HL-60 (cell line): Measurements from ENCODE around the gene KCNJ11.
"Not testable (repeated sequence)": the region's sequence is repeated elsewhere in the genome, so short reads cannot be mapped to it uniquely, and the experiment has no call there.

Source experiments
- DNase-seq, 2 experiments: peaks; one replicate each; pipeline ENCODE4 v3.0.0-alpha.2; 2010 to 2020; ENCODE audit warnings: low read depth in 1 of 2, low spot score in 1 of 2
- H3K27ac ChIP-seq: fragments of 250-450 bp; sonication (Bioruptor Pico); replicated peaks from 2 replicates; pipeline ENCODE4 v1.5.1; 2020; ENCODE audit warnings: mild to moderate bottlenecking, moderate library complexity
- H3K27me3 ChIP-seq: fragments of 250-450 bp; sonication (Bioruptor Pico); 2 replicates; pipeline ENCODE4 v1.5.1; 2021; ENCODE audit warnings: mild to moderate bottlenecking, moderate library complexity; ENCODE audit not compliant: insufficient read depth, poor library complexity, severe bottlenecking
- H3K4me3 ChIP-seq: replicated peaks from 2 replicates; pipeline ENCODE4 v1.5.1; 2011; ENCODE audit warnings: mild to moderate bottlenecking, control low read depth, low read length; ENCODE audit not compliant: insufficient read depth
- GABPA ChIP-seq: IDR thresholded peaks from 2 replicates; pipeline ENCODE4 v1.6.1; 2012; ENCODE audit warnings: low read depth
- POLR2AphosphoS5 ChIP-seq: IDR thresholded peaks from 2 replicates; pipeline ENCODE4 v1.6.1; 2012; ENCODE audit warnings: low read depth
- SPI1 ChIP-seq: IDR thresholded peaks from 2 replicates; pipeline ENCODE4 v1.6.1; 2012; ENCODE audit warnings: low read depth, mild to moderate bottlenecking, borderline replicate concordance
- TF ChIP-seq, protein P1 (sequence below): IDR thresholded peaks from one replicate; pipeline ENCODE4 v1.5.1; 2011; ENCODE audit warnings: low read length, control low read depth, inconsistent platforms; ENCODE audit not compliant: insufficient read depth
- TF ChIP-seq, protein P2 (sequence below): IDR thresholded peaks from 2 replicates; pipeline ENCODE4 v1.6.1; 2012; ENCODE audit warnings: low read depth; ENCODE audit not compliant: insufficient replicate concordance

The KCNJ11 gene

DNA sequence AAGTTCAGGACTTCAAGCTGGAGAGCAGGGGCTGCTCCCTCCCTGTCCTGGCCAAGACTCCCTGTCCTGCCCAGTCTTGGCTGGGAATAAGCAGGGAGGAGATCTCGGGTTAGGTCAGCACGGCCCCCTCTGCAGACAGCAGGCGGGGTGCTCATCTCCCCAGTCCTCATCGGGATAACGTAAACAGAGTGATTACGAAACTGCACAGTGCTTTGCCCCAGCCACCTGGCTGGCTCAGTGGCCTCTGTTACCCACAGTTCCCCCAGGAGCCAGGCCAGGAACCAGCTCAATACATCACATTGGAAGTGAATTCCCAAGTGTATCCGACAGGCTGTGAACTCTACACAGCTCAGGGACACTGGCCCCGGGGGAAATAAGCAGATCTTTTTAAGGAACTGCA is 42.7 kb upstream of the KCNJ11 start:
- no peak for DNase-seq
- Histone ChIP-seq H3K4me3 (no peak overlapping the region), H3K27ac (no peak overlapping the region), H3K27me3 (peaks cover 2% of the 10 kb centered on the region)
- TF ChIP-seq, protein P1, sequence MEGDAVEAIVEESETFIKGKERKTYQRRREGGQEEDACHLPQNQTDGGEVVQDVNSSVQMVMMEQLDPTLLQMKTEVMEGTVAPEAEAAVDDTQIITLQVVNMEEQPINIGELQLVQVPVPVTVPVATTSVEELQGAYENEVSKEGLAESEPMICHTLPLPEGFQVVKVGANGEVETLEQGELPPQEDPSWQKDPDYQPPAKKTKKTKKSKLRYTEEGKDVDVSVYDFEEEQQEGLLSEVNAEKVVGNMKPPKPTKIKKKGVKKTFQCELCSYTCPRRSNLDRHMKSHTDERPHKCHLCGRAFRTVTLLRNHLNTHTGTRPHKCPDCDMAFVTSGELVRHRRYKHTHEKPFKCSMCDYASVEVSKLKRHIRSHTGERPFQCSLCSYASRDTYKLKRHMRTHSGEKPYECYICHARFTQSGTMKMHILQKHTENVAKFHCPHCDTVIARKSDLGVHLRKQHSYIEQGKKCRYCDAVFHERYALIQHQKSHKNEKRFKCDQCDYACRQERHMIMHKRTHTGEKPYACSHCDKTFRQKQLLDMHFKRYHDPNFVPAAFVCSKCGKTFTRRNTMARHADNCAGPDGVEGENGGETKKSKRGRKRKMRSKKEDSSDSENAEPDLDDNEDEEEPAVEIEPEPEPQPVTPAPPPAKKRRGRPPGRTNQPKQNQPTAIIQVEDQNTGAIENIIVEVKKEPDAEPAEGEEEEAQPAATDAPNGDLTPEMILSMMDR, result no peak
- TF ChIP-seq SPI1 (no peak), POLR2AphosphoS5 (no peak), GABPA (no peak)
- TF ChIP-seq, protein P2, sequence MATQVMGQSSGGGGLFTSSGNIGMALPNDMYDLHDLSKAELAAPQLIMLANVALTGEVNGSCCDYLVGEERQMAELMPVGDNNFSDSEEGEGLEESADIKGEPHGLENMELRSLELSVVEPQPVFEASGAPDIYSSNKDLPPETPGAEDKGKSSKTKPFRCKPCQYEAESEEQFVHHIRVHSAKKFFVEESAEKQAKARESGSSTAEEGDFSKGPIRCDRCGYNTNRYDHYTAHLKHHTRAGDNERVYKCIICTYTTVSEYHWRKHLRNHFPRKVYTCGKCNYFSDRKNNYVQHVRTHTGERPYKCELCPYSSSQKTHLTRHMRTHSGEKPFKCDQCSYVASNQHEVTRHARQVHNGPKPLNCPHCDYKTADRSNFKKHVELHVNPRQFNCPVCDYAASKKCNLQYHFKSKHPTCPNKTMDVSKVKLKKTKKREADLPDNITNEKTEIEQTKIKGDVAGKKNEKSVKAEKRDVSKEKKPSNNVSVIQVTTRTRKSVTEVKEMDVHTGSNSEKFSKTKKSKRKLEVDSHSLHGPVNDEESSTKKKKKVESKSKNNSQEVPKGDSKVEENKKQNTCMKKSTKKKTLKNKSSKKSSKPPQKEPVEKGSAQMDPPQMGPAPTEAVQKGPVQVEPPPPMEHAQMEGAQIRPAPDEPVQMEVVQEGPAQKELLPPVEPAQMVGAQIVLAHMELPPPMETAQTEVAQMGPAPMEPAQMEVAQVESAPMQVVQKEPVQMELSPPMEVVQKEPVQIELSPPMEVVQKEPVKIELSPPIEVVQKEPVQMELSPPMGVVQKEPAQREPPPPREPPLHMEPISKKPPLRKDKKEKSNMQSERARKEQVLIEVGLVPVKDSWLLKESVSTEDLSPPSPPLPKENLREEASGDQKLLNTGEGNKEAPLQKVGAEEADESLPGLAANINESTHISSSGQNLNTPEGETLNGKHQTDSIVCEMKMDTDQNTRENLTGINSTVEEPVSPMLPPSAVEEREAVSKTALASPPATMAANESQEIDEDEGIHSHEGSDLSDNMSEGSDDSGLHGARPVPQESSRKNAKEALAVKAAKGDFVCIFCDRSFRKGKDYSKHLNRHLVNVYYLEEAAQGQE, result no peak

GRCh38 chr11:17430616-17431015 is 42.2 kb upstream of the KCNJ11 start:
- H3K4me3 ChIP-seq, result no peak overlapping the region
- no peak overlapping the region for H3K27ac ChIP-seq
- no peak for TF ChIP-seq GABPA
- DNase-seq, result no peak
- H3K27me3 ChIP-seq, result peaks cover 2% of the 10 kb centered on the region

DNA sequence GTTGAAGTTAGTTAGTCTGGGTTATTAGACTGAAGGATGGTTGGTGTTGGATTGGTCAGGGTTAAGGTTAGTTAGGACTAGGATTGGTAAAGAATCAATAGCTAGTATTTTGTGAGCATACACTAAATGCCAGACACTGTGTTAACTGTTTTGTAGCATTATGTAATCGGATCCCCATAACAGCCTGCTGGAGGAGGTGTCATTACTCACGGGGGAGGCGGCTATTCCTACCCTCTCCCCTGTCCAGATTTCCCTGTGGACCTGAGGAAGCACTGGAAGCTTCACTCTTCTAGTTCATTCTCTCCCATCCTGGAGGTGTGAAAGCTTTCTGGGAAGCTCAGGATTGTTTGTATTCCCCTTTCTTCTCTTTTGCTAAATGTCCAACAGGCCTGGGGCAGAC is 40.5 kb upstream of the KCNJ11 start:
- no peak for TF ChIP-seq GABPA
- TF ChIP-seq, protein P2, result no peak
- no peak for TF ChIP-seq SPI1
- TF ChIP-seq, protein P1, result no peak
- Histone ChIP-seq H3K27ac (no peak overlapping the region), H3K4me3 (no peak overlapping the region), H3K27me3 (no peaks in the 10 kb centered on the region)
- DNase-seq, result no peak

GRCh38 chr11:17428261-17428660 is 39.8 kb upstream of the KCNJ11 start:
- DNase-seq, result no peak
- Histone ChIP-seq H3K27ac (no peak overlapping the region), H3K27me3 (no peaks in the 10 kb centered on the region), H3K4me3 (no peak overlapping the region)
- TF ChIP-seq GABPA (no peak), POLR2AphosphoS5 (no peak), SPI1 (no peak)
- TF ChIP-seq, protein P2, result no peak
- TF ChIP-seq, protein P1, result no peak

GRCh38 chr11:17426233-17426632 is 37.8 kb upstream of the KCNJ11 start:
- not testable (repeated sequence) for DNase-seq, H3K27me3 ChIP-seq, H3K4me3 ChIP-seq, H3K27ac ChIP-seq
